ENCODE results near the gene RHBDD1. TPM values are rescaled to one million over a fixed set of nuclear protein-coding genes. Genes with fewer than 3 reads are reported as not detected.
A peak's percentile ranks its signal among the peaks of the same experiment; 100 is the strongest.

RHBDD1 gene
- polyA plus RNA-seq, 1 of the 3 experiments (the other 2 are of a cell fraction), result 10.3 TPM

DNA sequence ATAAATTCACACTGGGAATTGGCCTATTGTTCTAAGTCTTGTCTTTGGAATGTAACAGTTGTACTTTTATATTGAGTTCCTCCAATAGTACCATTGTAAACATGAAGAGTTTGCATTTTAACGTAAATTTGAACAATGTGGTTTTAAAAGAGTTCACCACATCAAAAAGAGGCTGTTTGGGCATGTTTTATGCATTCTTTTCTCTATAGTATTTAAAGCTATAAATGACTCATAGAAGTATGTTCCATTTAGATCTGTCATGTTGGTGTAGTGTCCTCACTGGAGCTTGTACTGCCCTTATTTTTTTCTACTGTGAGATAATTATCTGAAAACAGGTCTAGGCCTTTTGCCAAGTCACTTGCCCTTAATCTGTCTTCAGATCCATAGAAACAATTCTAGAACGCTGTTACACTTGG lies 141.9 kb downstream of the RHBDD1 start (continued):
- TF ChIP-seq, protein P1, sequence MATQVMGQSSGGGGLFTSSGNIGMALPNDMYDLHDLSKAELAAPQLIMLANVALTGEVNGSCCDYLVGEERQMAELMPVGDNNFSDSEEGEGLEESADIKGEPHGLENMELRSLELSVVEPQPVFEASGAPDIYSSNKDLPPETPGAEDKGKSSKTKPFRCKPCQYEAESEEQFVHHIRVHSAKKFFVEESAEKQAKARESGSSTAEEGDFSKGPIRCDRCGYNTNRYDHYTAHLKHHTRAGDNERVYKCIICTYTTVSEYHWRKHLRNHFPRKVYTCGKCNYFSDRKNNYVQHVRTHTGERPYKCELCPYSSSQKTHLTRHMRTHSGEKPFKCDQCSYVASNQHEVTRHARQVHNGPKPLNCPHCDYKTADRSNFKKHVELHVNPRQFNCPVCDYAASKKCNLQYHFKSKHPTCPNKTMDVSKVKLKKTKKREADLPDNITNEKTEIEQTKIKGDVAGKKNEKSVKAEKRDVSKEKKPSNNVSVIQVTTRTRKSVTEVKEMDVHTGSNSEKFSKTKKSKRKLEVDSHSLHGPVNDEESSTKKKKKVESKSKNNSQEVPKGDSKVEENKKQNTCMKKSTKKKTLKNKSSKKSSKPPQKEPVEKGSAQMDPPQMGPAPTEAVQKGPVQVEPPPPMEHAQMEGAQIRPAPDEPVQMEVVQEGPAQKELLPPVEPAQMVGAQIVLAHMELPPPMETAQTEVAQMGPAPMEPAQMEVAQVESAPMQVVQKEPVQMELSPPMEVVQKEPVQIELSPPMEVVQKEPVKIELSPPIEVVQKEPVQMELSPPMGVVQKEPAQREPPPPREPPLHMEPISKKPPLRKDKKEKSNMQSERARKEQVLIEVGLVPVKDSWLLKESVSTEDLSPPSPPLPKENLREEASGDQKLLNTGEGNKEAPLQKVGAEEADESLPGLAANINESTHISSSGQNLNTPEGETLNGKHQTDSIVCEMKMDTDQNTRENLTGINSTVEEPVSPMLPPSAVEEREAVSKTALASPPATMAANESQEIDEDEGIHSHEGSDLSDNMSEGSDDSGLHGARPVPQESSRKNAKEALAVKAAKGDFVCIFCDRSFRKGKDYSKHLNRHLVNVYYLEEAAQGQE (IDR thresholded peaks at IDR 0.05; ENCODE audit: low read depth, low read length), result no peak
- no peak for TF ChIP-seq NRF1 (IDR thresholded peaks at IDR 0.05; ENCODE audit: low read depth, low read length)
- no peak for TF ChIP-seq FOXJ3 (CRISPR knock-in tag; IDR thresholded peaks at IDR 0.05)
- no peak for TF ChIP-seq GABPA (IDR thresholded peaks at IDR 0.05; ENCODE audit: low read depth)
- TF ChIP-seq FOSL2 (IDR thresholded peaks at IDR 0.05; ENCODE audit: borderline replicate concordance, low read depth), result peak; percentile 75; the same call in 1 of the 2 replicates
- no peak for TF ChIP-seq RAD21 (IDR thresholded peaks at IDR 0.05; ENCODE audit: low read length)
- TF ChIP-seq, protein P2, sequence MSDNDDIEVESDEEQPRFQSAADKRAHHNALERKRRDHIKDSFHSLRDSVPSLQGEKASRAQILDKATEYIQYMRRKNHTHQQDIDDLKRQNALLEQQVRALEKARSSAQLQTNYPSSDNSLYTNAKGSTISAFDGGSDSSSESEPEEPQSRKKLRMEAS (IDR thresholded peaks at IDR 0.05; ENCODE audit: low read depth), result 0 out of 2 replicates have a peak, but pooled peaks have one; percentile 16
- no peak for TF ChIP-seq YY1 (IDR thresholded peaks at IDR 0.05; ENCODE audit: low read depth)

DNA sequence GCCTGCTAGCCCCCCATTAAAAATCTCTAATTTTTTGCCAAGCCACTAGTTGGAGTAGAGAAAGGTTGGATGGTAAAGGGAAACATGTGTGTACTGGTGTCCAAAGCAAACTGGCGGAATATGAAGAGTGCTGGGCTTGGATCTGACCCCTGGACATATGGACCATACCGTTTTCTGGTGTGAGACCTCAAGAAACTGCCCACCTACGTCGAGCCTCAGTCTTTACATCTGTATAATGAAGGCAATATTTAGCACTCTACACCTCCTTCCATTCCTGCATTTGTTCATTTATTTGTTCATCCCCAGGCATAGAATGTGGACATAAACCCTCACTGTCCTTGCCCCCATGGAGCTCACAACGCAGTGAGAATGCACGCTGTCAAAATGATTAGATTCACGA lies 142.4 kb downstream of the RHBDD1 start:
- Histone ChIP-seq H3K27ac (ENCODE audit: low read depth in 2 of 2, low read length in 1 of 2) (peak overlapping the region in 1 of 2 experiments; percentile 33; a peak in 1 of 4 replicates), H3K9me3 (no peaks in the 10 kb centered on the region), H3K9me2 (no peaks in the 10 kb centered on the region), H3K79me2 (ENCODE audit: insufficient read depth) (no peaks in the 10 kb centered on the region), H3K4me3 (ENCODE audit: low read depth in 2 of 2, low read length in 1 of 2) (no peak overlapping the region), H3K27me3 (ENCODE audit: insufficient read depth) (no peaks in the 10 kb centered on the region), H3K4me1 (ENCODE audit: control insufficient read depth in 1 of 2, insufficient read depth in 2 of 2, low read depth in 1 of 2, low read length in 1 of 2) (peaks cover 8 to 10% of the 10 kb centered on the region in 2 experiments; a peak in 3 of 4 replicates), H3K4me2 (no peak overlapping the region), H3F3A (replicated peaks; ENCODE audit: insufficient read depth) (peaks cover 11% of the 10 kb centered on the region), H4K20me1 (ENCODE audit: insufficient read depth) (no peaks in the 10 kb centered on the region), H3K36me3 (replicated peaks in 1 of 2; ENCODE audit: control insufficient read depth in 1 of 2, insufficient read depth in 2 of 2, low read length in 1 of 2) (no peaks in the 10 kb centered on the region), H2AFZ (ENCODE audit: low read depth) (no peak overlapping the region), H3K9ac (no peak overlapping the region)
- DNase-seq, result no peak
- no peak for TF ChIP-seq MXI1 (IDR thresholded peaks at IDR 0.05; ENCODE audit: low read depth, low read length)
- TF ChIP-seq FOXJ3 (CRISPR knock-in tag; IDR thresholded peaks at IDR 0.05), result no peak
- no peak for TF ChIP-seq TAF1 (IDR thresholded peaks at IDR 0.05; ENCODE audit: borderline replicate concordance, low read depth, low read length)
- no peak for TF ChIP-seq SMC3 (IDR thresholded peaks at IDR 0.05; ENCODE audit: low read depth, low read length)
- TF ChIP-seq ELF1 (IDR thresholded peaks at IDR 0.05), result no peak
- TF ChIP-seq, protein P1 (IDR thresholded peaks at IDR 0.05; ENCODE audit: low read depth, low read length), result no peak
- TF ChIP-seq, protein P3, sequence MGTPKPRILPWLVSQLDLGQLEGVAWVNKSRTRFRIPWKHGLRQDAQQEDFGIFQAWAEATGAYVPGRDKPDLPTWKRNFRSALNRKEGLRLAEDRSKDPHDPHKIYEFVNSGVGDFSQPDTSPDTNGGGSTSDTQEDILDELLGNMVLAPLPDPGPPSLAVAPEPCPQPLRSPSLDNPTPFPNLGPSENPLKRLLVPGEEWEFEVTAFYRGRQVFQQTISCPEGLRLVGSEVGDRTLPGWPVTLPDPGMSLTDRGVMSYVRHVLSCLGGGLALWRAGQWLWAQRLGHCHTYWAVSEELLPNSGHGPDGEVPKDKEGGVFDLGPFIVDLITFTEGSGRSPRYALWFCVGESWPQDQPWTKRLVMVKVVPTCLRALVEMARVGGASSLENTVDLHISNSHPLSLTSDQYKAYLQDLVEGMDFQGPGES (IDR thresholded peaks at IDR 0.05; ENCODE audit: low read depth, low read length), result no peak
- no peak for TF ChIP-seq FOXM1 (IDR thresholded peaks at IDR 0.05; ENCODE audit: low read depth)
- TF ChIP-seq GATA2 (CRISPR knock-in tag; IDR thresholded peaks at IDR 0.05), result no peak
- no peak for TF ChIP-seq RCOR1 (IDR thresholded peaks at IDR 0.05; ENCODE audit: low read length)
- TF ChIP-seq, protein P4, sequence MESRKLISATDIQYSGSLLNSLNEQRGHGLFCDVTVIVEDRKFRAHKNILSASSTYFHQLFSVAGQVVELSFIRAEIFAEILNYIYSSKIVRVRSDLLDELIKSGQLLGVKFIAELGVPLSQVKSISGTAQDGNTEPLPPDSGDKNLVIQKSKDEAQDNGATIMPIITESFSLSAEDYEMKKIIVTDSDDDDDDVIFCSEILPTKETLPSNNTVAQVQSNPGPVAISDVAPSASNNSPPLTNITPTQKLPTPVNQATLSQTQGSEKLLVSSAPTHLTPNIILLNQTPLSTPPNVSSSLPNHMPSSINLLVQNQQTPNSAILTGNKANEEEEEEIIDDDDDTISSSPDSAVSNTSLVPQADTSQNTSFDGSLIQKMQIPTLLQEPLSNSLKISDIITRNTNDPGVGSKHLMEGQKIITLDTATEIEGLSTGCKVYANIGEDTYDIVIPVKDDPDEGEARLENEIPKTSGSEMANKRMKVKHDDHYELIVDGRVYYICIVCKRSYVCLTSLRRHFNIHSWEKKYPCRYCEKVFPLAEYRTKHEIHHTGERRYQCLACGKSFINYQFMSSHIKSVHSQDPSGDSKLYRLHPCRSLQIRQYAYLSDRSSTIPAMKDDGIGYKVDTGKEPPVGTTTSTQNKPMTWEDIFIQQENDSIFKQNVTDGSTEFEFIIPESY (IDR thresholded peaks at IDR 0.05; ENCODE audit: borderline replicate concordance, low read depth), result no peak
- no peak for TF ChIP-seq EZH2phosphoT487 (IDR thresholded peaks at IDR 0.05; ENCODE audit: borderline replicate concordance, low read depth)
- no peak for TF ChIP-seq RXRA (IDR thresholded peaks at IDR 0.05; ENCODE audit: borderline replicate concordance, low read depth)
- TF ChIP-seq, protein P2 (IDR thresholded peaks at IDR 0.05; ENCODE audit: low read depth), result no peak
- CTCF ChIA-PET, result interaction anchor here (0.9 to 1.8 kb wide), 4 partner anchors 176 to 1317 kb away, joined by 3 to 6 read pairs (median 4); no protein-coding TSS in a partner anchor
- POLR2A ChIA-PET, result no interaction called here
- WGBS (ENCODE audit: low lambda C conversion rate), result 95% methylated on average over 7 of the region's 7 CpGs

Data from SK-N-SH (cell line).